ELF-1 (cell line): ENCODE results near the gene ESRRA.
"Not testable (repeated sequence)": the region's sequence is repeated elsewhere in the genome, so short reads cannot be mapped to it uniquely, and the experiment has no call there.

ENCODE experiments used
- DNase-seq: peaks from one replicate; pipeline ENCODE4 v3.0.0-alpha.2; 2016; ENCODE audit warnings: low read depth, low spot score

The ESRRA gene

GRCh38 chr11:64291752-64292459 is 13.4 kb upstream of the ESRRA start:
- no peak for DNase-seq

- DNase-seq, result no peak
Measured at GRCh38 chr11:64292460-64293254, 12.7 kb upstream of the ESRRA start.

- no peak for DNase-seq
Measured at GRCh38 chr11:64294774-64295173, 10.6 kb upstream of the ESRRA start.

- no peak for DNase-seq
Measured at GRCh38 chr11:64295760-64296159, 9.6 kb upstream of the ESRRA start.

GRCh38 chr11:64296236-64296635 is 9.1 kb upstream of the ESRRA start:
- no peak for DNase-seq

- DNase-seq, result no peak
Measured at GRCh38 chr11:64296830-64297698, 8.3 kb upstream of the ESRRA start.

GRCh38 chr11:64297699-64298358 is 7.5 kb upstream of the ESRRA start:
- no peak for DNase-seq

- DNase-seq, result peak; percentile 20
Measured at GRCh38 chr11:64298966-64299846, 6.1 kb upstream of the ESRRA start.

GRCh38 chr11:64299847-64300648 is 5.3 kb upstream of the ESRRA start, which contains the start of gene CATSPERZ:
Gene CATSPERZ (plus strand): TSS chr11:64300358. CDS start chr11:64300411, 53 bp downstream.
- no peak for DNase-seq

- no peak for DNase-seq
Measured at GRCh38 chr11:64303109-64304031, 2.0 kb upstream of the ESRRA start.

GRCh38 chr11:64304032-64304315 is 1.4 kb upstream of the ESRRA start:
- DNase-seq, result no peak

- DNase-seq, result peak; percentile 97
Measured at GRCh38 chr11:64304316-64305072, 830 bp upstream of the ESRRA start.

- peak; percentile 92 for DNase-seq
Measured at GRCh38 chr11:64305691-64306562, 603 bp downstream of the ESRRA start.

- DNase-seq, result no peak
Measured at GRCh38 chr11:64306563-64306875, 1.2 kb downstream of the ESRRA start.

- DNase-seq, result no peak
Measured at GRCh38 chr11:64306876-64307622, 1.7 kb downstream of the ESRRA start.

- not testable (repeated sequence) for DNase-seq
Measured at GRCh38 chr11:64307795-64308194, 2.5 kb downstream of the ESRRA start.
